KMS-11 (cell line): ENCODE measurements around the gene BMI1.

Experiments used
- H2AFZ ChIP-seq: fragments of 200-600 bp; sonication (generic); 2 replicates; pipeline ENCODE4 v1.6.1; 2016; ENCODE audit warnings: antibody characterized with exemption, mixed run types, low read depth
- H3K27ac ChIP-seq: fragments of 200-600 bp; sonication (generic); 2 replicates; pipeline ENCODE4 v1.6.1; 2016; ENCODE audit warnings: mild to moderate bottlenecking, mixed run types
- H3K27me3 ChIP-seq: fragments of 200-600 bp; sonication (generic); 2 replicates; pipeline ENCODE4 v1.6.1; 2017; ENCODE audit warnings: mild to moderate bottlenecking, low read depth, mixed run types, moderate library complexity; ENCODE audit not compliant: insufficient read depth
- H3K36me3 ChIP-seq: fragments of 200-600 bp; sonication (generic); 2 replicates; pipeline ENCODE4 v1.6.1; 2017; ENCODE audit warnings: mild to moderate bottlenecking, mixed run types; ENCODE audit not compliant: insufficient read depth
- H3K4me1 ChIP-seq: fragments of 200-600 bp; sonication (generic); 2 replicates; pipeline ENCODE4 v1.6.1; 2016; ENCODE audit warnings: mild to moderate bottlenecking, low read depth, mixed run types; ENCODE audit not compliant: poor library complexity, severe bottlenecking
- H3K4me2 ChIP-seq: fragments of 200-600 bp; sonication (generic); 2 replicates; pipeline ENCODE4 v1.7.0; 2016; ENCODE audit warnings: mild to moderate bottlenecking, mixed run types
- H3K4me3 ChIP-seq: fragments of 200-600 bp; sonication (generic); IDR thresholded peaks from 2 replicates; pipeline ENCODE4 v1.6.1; 2017; ENCODE audit warnings: low read depth, low read length, mixed read lengths; ENCODE audit not compliant: insufficient read depth
- H3K79me2 ChIP-seq: fragments of 200-600 bp; sonication (generic); 2 replicates; pipeline ENCODE4 v1.6.1; 2016; ENCODE audit warnings: low read depth, mixed run types; ENCODE audit not compliant: insufficient read depth
- H3K9ac ChIP-seq: fragments of 200-600 bp; sonication (generic); 2 replicates; pipeline ENCODE4 v1.6.1; 2016; ENCODE audit warnings: mild to moderate bottlenecking, mixed run types
- H4K20me1 ChIP-seq: fragments of 200-600 bp; sonication (generic); 2 replicates; pipeline ENCODE4 v1.6.1; 2016; ENCODE audit warnings: mild to moderate bottlenecking, mixed run types; ENCODE audit not compliant: insufficient read depth
- CTCF ChIP-seq: fragments of 200-600 bp; sonication (generic); conservative IDR thresholded peaks from 2 replicates; pipeline ENCODE4 v1.6.1; 2017; ENCODE audit warnings: low read depth, mild to moderate bottlenecking, antibody characterized with exemption, low read length, moderate library complexity, mixed read lengths

The BMI1 gene

DNA sequence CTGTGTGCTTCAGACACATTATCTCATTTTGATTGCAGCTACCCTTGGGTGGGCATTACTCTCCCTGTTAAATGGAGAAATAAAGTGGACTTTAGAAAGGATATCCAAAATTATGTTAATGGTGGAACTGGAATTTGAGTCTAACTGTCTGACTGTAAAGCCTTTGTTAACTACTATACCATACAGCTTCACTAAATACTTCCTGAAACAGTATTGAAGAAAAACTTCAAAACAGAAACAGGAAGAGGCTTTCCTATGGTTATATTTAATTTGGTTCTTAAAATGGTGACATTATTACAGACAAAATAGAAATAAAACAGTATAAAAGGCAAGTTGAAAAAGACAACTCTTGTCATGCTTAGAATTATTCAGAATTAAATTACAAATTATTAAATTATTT is 49.4 kb downstream of the BMI1 start:
- H3K79me2 ChIP-seq = no peaks in the 10 kb centered on the region
- H3K4me3 ChIP-seq = no peak overlapping the region
- no peak overlapping the region for H3K27ac ChIP-seq
- no peaks in the 10 kb centered on the region for H3K27me3 ChIP-seq
- no peak overlapping the region for H2AFZ ChIP-seq
- H4K20me1 ChIP-seq = no peaks in the 10 kb centered on the region
- no peak overlapping the region for H3K4me2 ChIP-seq
- TF ChIP-seq CTCF = no peak
- no peak overlapping the region for H3K9ac ChIP-seq
- no peaks in the 10 kb centered on the region for H3K36me3 ChIP-seq
- H3K4me1 ChIP-seq = peaks cover 36% of the 10 kb centered on the region

DNA sequence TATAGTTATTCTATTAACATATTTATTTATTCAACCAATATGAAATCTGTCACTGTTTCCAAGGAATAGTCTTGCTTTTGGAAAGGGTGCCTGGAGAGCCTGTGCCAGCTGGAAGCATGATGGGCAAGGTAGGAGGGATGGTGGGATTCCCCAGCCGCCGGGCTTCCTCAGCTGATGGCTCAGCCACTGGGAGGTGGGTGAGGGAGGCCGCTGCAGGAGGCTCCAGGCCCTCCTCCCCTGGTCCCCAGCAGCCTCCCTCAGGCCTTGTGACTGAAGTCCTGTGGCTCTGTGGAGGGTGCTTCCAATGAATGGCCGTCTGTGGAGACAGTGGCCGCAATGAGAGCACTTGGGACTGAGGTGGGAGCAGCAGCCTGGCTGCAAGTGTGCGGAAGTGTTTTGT is 51.4 kb downstream of the BMI1 start:
- peaks cover 16% of the 10 kb centered on the region for H3K4me1 ChIP-seq
- H3K79me2 ChIP-seq = no peaks in the 10 kb centered on the region
- no peaks in the 10 kb centered on the region for H3K36me3 ChIP-seq
- no peak overlapping the region for H3K9ac ChIP-seq
- no peak overlapping the region for H2AFZ ChIP-seq
- H3K27me3 ChIP-seq = no peaks in the 10 kb centered on the region
- no peaks in the 10 kb centered on the region for H4K20me1 ChIP-seq
- H3K4me2 ChIP-seq = no peak overlapping the region
- H3K4me3 ChIP-seq = no peak overlapping the region
- H3K27ac ChIP-seq = no peak overlapping the region
- TF ChIP-seq CTCF = no peak

DNA sequence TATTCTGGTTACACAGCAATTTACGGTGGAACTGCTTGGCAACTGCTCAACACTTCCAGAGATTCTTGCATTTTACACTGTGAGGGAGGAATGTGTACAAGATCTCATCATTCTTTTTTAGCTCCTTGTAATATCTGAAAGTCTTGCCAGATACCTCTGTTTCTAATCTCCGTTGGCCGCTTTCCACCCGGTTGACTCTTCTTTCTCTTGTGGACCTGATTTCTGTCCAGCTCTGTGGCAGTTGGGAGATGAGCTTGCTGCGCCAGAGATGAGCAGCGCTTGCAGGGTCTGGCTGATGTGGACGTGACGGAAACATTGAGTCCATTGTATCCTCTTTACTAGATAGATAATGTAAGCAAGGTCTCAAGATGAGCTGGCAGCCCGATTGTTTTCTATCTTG is 52.0 kb downstream of the BMI1 start:
- TF ChIP-seq CTCF = no peak
- H3K4me1 ChIP-seq = peaks cover 10% of the 10 kb centered on the region

GRCh38 chr10:22374489-22375126 is 53.7 kb downstream of the BMI1 start:
- Histone ChIP-seq H3K9ac (no peak overlapping the region), H3K79me2 (no peaks in the 10 kb centered on the region), H3K4me2 (no peak overlapping the region), H3K27me3 (no peaks in the 10 kb centered on the region), H3K4me3 (no peak overlapping the region), H3K4me1 (peaks cover 14% of the 10 kb centered on the region), H3K36me3 (no peaks in the 10 kb centered on the region), H4K20me1 (no peaks in the 10 kb centered on the region), H2AFZ (no peak overlapping the region), H3K27ac (no peak overlapping the region)
- TF ChIP-seq CTCF = no peak

More for the DNA sequence above, 52.0 kb downstream of the BMI1 start:
- Histone ChIP-seq H3K27me3 (no peaks in the 10 kb centered on the region), H3K9ac (no peak overlapping the region), H3K4me3 (no peak overlapping the region), H3K27ac (no peak overlapping the region), H3K79me2 (no peaks in the 10 kb centered on the region), H3K36me3 (no peaks in the 10 kb centered on the region), H4K20me1 (no peaks in the 10 kb centered on the region), H3K4me2 (no peak overlapping the region), H2AFZ (no peak overlapping the region)
